ENCODE results near the gene SPPL2C. TPM values are rescaled to one million over a fixed set of nuclear protein-coding genes. Genes with fewer than 3 reads are reported as not detected.

Gene SPPL2C
- total RNA-seq, 1 experiment from 2014 or later = not detected

GRCh38 chr17:45824475-45824874, 20.2 kb upstream of the SPPL2C start:
- no CpG with 5 or more reads among the region's 7 CpGs for WGBS (ENCODE audit: extremely low coverage, insufficient read length, low lambda C conversion rate)
- Histone ChIP-seq H2BK15ac (ENCODE audit: low read depth, low read length) (no peak overlapping the region), H2BK20ac (ENCODE audit: low read depth, low read length, poor library complexity, severe bottlenecking) (no peak overlapping the region), H3K27ac (ENCODE audit: insufficient read length, low read depth, low read length) (no peak overlapping the region), H3K4ac (ENCODE audit: low read depth, low read length) (no peak overlapping the region), H3K18ac (ENCODE audit: insufficient read length, low read depth, low read length) (no peak overlapping the region), H2BK120ac (ENCODE audit: low read depth, low read length, poor library complexity, severe bottlenecking) (no peak overlapping the region), H3K56ac (ENCODE audit: insufficient read length, low read depth, low read length) (no peak overlapping the region), H3K79me2 (ENCODE audit: insufficient read depth, low read length) (no peaks in the 10 kb centered on the region), H4K8ac (replicated peaks; ENCODE audit: insufficient read length, low read depth, low read length) (no peak overlapping the region), H3K79me1 (ENCODE audit: insufficient read depth, low read depth, low read length, poor library complexity, severe bottlenecking) (no peaks in the 10 kb centered on the region), H4K5ac (ENCODE audit: insufficient read length, low read depth, low read length) (no peak overlapping the region), H2AK5ac (ENCODE audit: insufficient read length, low read length) (no peak overlapping the region), H3K4me2 (ENCODE audit: insufficient read depth, insufficient read length, low read length) (no peak overlapping the region), H3K27me3 (ENCODE audit: insufficient read depth, low read length) (no peaks in the 10 kb centered on the region), H3K9me3 (ENCODE audit: control insufficient read depth, low read depth, low read length) (no peaks in the 10 kb centered on the region), H2BK5ac (ENCODE audit: insufficient read length, low read length) (no peak overlapping the region), H3K4me1 (ENCODE audit: insufficient read depth, low read length) (no peaks in the 10 kb centered on the region), H3K9ac (ENCODE audit: extremely low read depth, insufficient read length, low read length) (no peak overlapping the region), H3K14ac (ENCODE audit: insufficient read depth, low read length) (no peak overlapping the region), H2AFZ (ENCODE audit: low read length) (no peak overlapping the region), H3T11ph (ENCODE audit: low read length) (no peak overlapping the region), H3K23ac (ENCODE audit: insufficient read length, low read depth, low read length) (no peak overlapping the region), H3K23me2 (ENCODE audit: insufficient read length, low read depth, low read length, poor library complexity, severe bottlenecking) (no peaks in the 10 kb centered on the region), H4K20me1 (ENCODE audit: control insufficient read depth, insufficient read depth, insufficient read length) (no peaks in the 10 kb centered on the region), H2BK12ac (ENCODE audit: insufficient read length, low read depth, low read length) (no peak overlapping the region), H4K91ac (ENCODE audit: insufficient read length, low read depth, low read length) (no peak overlapping the region)
- no peak overlapping the region; a peak in 1 of 5 replicates for H3K4me3 Mint-ChIP-seq
- TF ChIP-seq CTCF (conservative IDR thresholded peaks at IDR 0.05) = peak; percentile 44
- H3K36me3 Mint-ChIP-seq (ENCODE audit: insufficient read depth in 1 of 3, low read depth in 3 of 3) = no peaks in the 10 kb centered on the region; a peak in 1 of 7 replicates
- H3K27ac Mint-ChIP-seq = no peak overlapping the region
- H3K9me3 Mint-ChIP-seq = no peaks in the 10 kb centered on the region
- peaks cover 17% of the 10 kb centered on the region for H3K27me3 Mint-ChIP-seq (ENCODE audit: low read depth)
- H3K4me1 Mint-ChIP-seq = peaks cover 0 to 8% of the 10 kb centered on the region in 2 experiments; a peak in 1 of 4 replicates
- DNase-seq = peak; percentile 66
